ENCODE results near the gene GIPR.
A peak's percentile ranks its signal among the peaks of the same experiment; 100 is the strongest.

Gene GIPR

DNA sequence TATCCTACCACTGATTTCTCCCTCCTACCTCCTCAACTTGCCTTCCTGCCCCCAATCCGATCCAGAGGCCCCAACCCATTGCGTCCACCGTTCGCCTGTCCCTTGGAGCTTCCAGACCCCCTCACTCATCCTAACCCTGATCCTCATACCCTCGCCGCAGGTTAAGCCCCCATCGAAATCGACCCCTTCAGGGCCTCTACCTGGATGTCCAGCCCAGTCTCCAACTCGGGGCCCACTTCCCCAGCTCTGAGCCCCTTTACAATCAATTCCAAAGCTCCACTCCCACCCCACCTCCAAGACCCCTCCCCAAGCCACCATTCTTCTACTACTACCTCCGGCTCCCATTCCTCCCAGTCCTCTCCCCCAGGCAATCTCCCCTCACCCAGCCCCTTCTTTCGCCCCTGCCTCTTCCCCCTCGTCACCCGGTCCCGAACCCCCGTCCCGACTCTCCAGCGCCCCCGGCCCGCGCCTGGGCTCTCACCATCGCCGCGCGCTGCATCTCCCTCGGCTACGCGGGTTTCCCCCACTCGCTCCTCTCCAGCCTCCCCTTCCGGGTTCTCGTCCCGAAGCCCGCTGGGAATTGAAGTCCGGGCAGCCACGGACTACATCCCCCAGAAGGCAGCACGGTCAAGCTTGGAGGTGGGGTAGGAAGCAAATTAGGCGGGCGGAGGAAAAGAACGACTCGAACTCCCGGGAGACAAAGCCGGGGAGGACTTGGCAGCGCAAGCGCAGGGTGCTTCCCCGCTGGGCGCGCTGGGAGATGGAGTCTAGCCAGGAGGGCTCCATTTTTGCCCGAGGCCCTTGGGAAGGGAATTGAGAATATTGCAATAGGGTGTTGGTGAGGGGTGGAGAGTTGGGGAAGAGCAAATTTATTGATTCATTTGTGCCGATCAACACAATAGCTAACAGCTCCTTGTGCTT, 62.6 kb downstream of the GIPR start, which contains the start of gene FBXO46:
Gene FBXO46 (minus strand): TSS at position 529 of the 921 bp plus-strand sequence. CDS start 17,401 bp downstream, outside the sequence.
- DNase-seq = peak; percentile 76
